ENCODE measurements around the gene SCAP.

- no peak for TF ChIP-seq CTCF (IDR thresholded peaks at IDR 0.05 in 8 of 11, conservative IDR thresholded peaks at IDR 0.05 in 3 of 11)
- no peak for TF ChIP-seq POLR2A (IDR thresholded peaks at IDR 0.05)
These were observed 36.8 kb upstream of the SCAP start for GRCh38 chr3:47512416-47513124.

All from spleen (tissue), 7 donors.